Measurements from ENCODE around the gene TMEM123.
A peak's percentile ranks its signal among the peaks of the same experiment; 100 is the strongest.

TMEM123 gene

GRCh38 chr11:102419181-102419580, 33.4 kb downstream of the TMEM123 start:
- H3K4me3 ChIP-seq (ENCODE audit: insufficient read depth, low read depth, low read length, poor library complexity, severe bottlenecking): no peak overlapping the region
- H3K4me1 ChIP-seq (ENCODE audit: control insufficient read depth, insufficient read depth, low read length, poor library complexity, severe bottlenecking): peaks cover 50% of the 10 kb centered on the region
- H3K9me3 ChIP-seq (ENCODE audit: control insufficient read depth, low read length): peaks cover 3% of the 10 kb centered on the region
- H3K27me3 ChIP-seq (replicated peaks; ENCODE audit: control insufficient read depth, insufficient read depth, low read length, poor library complexity, severe bottlenecking): no peaks in the 10 kb centered on the region
- no peaks in the 10 kb centered on the region for H3K36me3 ChIP-seq (ENCODE audit: control insufficient read depth, insufficient read depth, low read length)
- no peak for DNase-seq
- no peak overlapping the region for H3K27ac ChIP-seq (ENCODE audit: insufficient read depth, low read length, poor library complexity, severe bottlenecking)

- H3K4me3 ChIP-seq (ENCODE audit: insufficient read depth, low read depth, low read length, poor library complexity, severe bottlenecking): peak overlapping the region; percentile 21
- H3K36me3 ChIP-seq (ENCODE audit: control insufficient read depth, insufficient read depth, low read length): no peaks in the 10 kb centered on the region
- peaks cover 3% of the 10 kb centered on the region for H3K9me3 ChIP-seq (ENCODE audit: control insufficient read depth, low read length)
- H3K27ac ChIP-seq (ENCODE audit: insufficient read depth, low read length, poor library complexity, severe bottlenecking): peak overlapping the region; percentile 57
- peaks cover 52% of the 10 kb centered on the region for H3K4me1 ChIP-seq (ENCODE audit: control insufficient read depth, insufficient read depth, low read length, poor library complexity, severe bottlenecking)
- no peaks in the 10 kb centered on the region for H3K27me3 ChIP-seq (replicated peaks; ENCODE audit: control insufficient read depth, insufficient read depth, low read length, poor library complexity, severe bottlenecking)
- no peak for DNase-seq
Measured at GRCh38 chr11:102416976-102417375, 35.6 kb downstream of the TMEM123 start.

- H3K4me1 ChIP-seq (ENCODE audit: control insufficient read depth, insufficient read depth, low read length, poor library complexity, severe bottlenecking): peaks cover 39% of the 10 kb centered on the region
- H3K27ac ChIP-seq (ENCODE audit: insufficient read depth, low read length, poor library complexity, severe bottlenecking): peak overlapping the region; percentile 39
- H3K9me3 ChIP-seq (ENCODE audit: control insufficient read depth, low read length): peaks cover 3% of the 10 kb centered on the region
- H3K36me3 ChIP-seq (ENCODE audit: control insufficient read depth, insufficient read depth, low read length): no peaks in the 10 kb centered on the region
- no peaks in the 10 kb centered on the region for H3K27me3 ChIP-seq (replicated peaks; ENCODE audit: control insufficient read depth, insufficient read depth, low read length, poor library complexity, severe bottlenecking)
- H3K4me3 ChIP-seq (ENCODE audit: insufficient read depth, low read depth, low read length, poor library complexity, severe bottlenecking): peak overlapping the region; percentile 5
- no peak for DNase-seq
Measured at GRCh38 chr11:102415304-102415916, 37.2 kb downstream of the TMEM123 start.

GRCh38 chr11:102414559-102414958, 38.0 kb downstream of the TMEM123 start:
- Histone ChIP-seq H3K27ac (ENCODE audit: insufficient read depth, low read length, poor library complexity, severe bottlenecking) (peak overlapping the region; percentile 39), H3K27me3 (replicated peaks; ENCODE audit: control insufficient read depth, insufficient read depth, low read length, poor library complexity, severe bottlenecking) (no peaks in the 10 kb centered on the region), H3K36me3 (ENCODE audit: control insufficient read depth, insufficient read depth, low read length) (no peaks in the 10 kb centered on the region), H3K4me1 (ENCODE audit: control insufficient read depth, insufficient read depth, low read length, poor library complexity, severe bottlenecking) (peaks cover 33% of the 10 kb centered on the region), H3K4me3 (ENCODE audit: insufficient read depth, low read depth, low read length, poor library complexity, severe bottlenecking) (peak overlapping the region; percentile 22), H3K9me3 (ENCODE audit: control insufficient read depth, low read length) (peaks cover 3% of the 10 kb centered on the region)
- DNase-seq: no peak

GRCh38 chr11:102413497-102413896, 39.1 kb downstream of the TMEM123 start:
- H3K27me3 ChIP-seq (replicated peaks; ENCODE audit: control insufficient read depth, insufficient read depth, low read length, poor library complexity, severe bottlenecking): no peaks in the 10 kb centered on the region
- DNase-seq: no peak
- peak overlapping the region; percentile 39 for H3K27ac ChIP-seq (ENCODE audit: insufficient read depth, low read length, poor library complexity, severe bottlenecking)
- peak overlapping the region; percentile 4 for H3K4me3 ChIP-seq (ENCODE audit: insufficient read depth, low read depth, low read length, poor library complexity, severe bottlenecking)
- H3K36me3 ChIP-seq (ENCODE audit: control insufficient read depth, insufficient read depth, low read length): no peaks in the 10 kb centered on the region
- peaks cover 3% of the 10 kb centered on the region for H3K9me3 ChIP-seq (ENCODE audit: control insufficient read depth, low read length)
- H3K4me1 ChIP-seq (ENCODE audit: control insufficient read depth, insufficient read depth, low read length, poor library complexity, severe bottlenecking): peaks cover 36% of the 10 kb centered on the region

- peaks cover 3% of the 10 kb centered on the region for H3K36me3 ChIP-seq (ENCODE audit: control insufficient read depth, insufficient read depth, low read length)
- DNase-seq: no peak
- no peaks in the 10 kb centered on the region for H3K27me3 ChIP-seq (replicated peaks; ENCODE audit: control insufficient read depth, insufficient read depth, low read length, poor library complexity, severe bottlenecking)
- H3K4me1 ChIP-seq (ENCODE audit: control insufficient read depth, insufficient read depth, low read length, poor library complexity, severe bottlenecking): peaks cover 38% of the 10 kb centered on the region
- peaks cover 3% of the 10 kb centered on the region for H3K9me3 ChIP-seq (ENCODE audit: control insufficient read depth, low read length)
- no peak overlapping the region for H3K27ac ChIP-seq (ENCODE audit: insufficient read depth, low read length, poor library complexity, severe bottlenecking)
- no peak overlapping the region for H3K4me3 ChIP-seq (ENCODE audit: insufficient read depth, low read depth, low read length, poor library complexity, severe bottlenecking)
Measured at GRCh38 chr11:102411142-102411541, 41.4 kb downstream of the TMEM123 start.

GRCh38 chr11:102410382-102410784, 42.2 kb downstream of the TMEM123 start:
- no peak overlapping the region for H3K4me3 ChIP-seq (ENCODE audit: insufficient read depth, low read depth, low read length, poor library complexity, severe bottlenecking)
- peaks cover 3% of the 10 kb centered on the region for H3K9me3 ChIP-seq (ENCODE audit: control insufficient read depth, low read length)
- peaks cover 38% of the 10 kb centered on the region for H3K4me1 ChIP-seq (ENCODE audit: control insufficient read depth, insufficient read depth, low read length, poor library complexity, severe bottlenecking)
- peaks cover 10% of the 10 kb centered on the region for H3K36me3 ChIP-seq (ENCODE audit: control insufficient read depth, insufficient read depth, low read length)
- DNase-seq: no peak
- no peak overlapping the region for H3K27ac ChIP-seq (ENCODE audit: insufficient read depth, low read length, poor library complexity, severe bottlenecking)
- no peaks in the 10 kb centered on the region for H3K27me3 ChIP-seq (replicated peaks; ENCODE audit: control insufficient read depth, insufficient read depth, low read length, poor library complexity, severe bottlenecking)

- no peak for DNase-seq
- H3K9me3 ChIP-seq (ENCODE audit: control insufficient read depth, low read length): no peaks in the 10 kb centered on the region
- no peak overlapping the region for H3K4me3 ChIP-seq (ENCODE audit: insufficient read depth, low read depth, low read length, poor library complexity, severe bottlenecking)
- peaks cover 25% of the 10 kb centered on the region for H3K4me1 ChIP-seq (ENCODE audit: control insufficient read depth, insufficient read depth, low read length, poor library complexity, severe bottlenecking)
- no peak overlapping the region for H3K27ac ChIP-seq (ENCODE audit: insufficient read depth, low read length, poor library complexity, severe bottlenecking)
- H3K27me3 ChIP-seq (replicated peaks; ENCODE audit: control insufficient read depth, insufficient read depth, low read length, poor library complexity, severe bottlenecking): no peaks in the 10 kb centered on the region
- peaks cover 13% of the 10 kb centered on the region for H3K36me3 ChIP-seq (ENCODE audit: control insufficient read depth, insufficient read depth, low read length)
Measured at GRCh38 chr11:102408339-102408738, 44.2 kb downstream of the TMEM123 start.

GRCh38 chr11:102407901-102408300, 44.7 kb downstream of the TMEM123 start:
- H3K4me1 ChIP-seq (ENCODE audit: control insufficient read depth, insufficient read depth, low read length, poor library complexity, severe bottlenecking): peaks cover 21% of the 10 kb centered on the region
- no peaks in the 10 kb centered on the region for H3K9me3 ChIP-seq (ENCODE audit: control insufficient read depth, low read length)
- no peak overlapping the region for H3K27ac ChIP-seq (ENCODE audit: insufficient read depth, low read length, poor library complexity, severe bottlenecking)
- DNase-seq: no peak
- H3K36me3 ChIP-seq (ENCODE audit: control insufficient read depth, insufficient read depth, low read length): peaks cover 17% of the 10 kb centered on the region
- no peak overlapping the region for H3K4me3 ChIP-seq (ENCODE audit: insufficient read depth, low read depth, low read length, poor library complexity, severe bottlenecking)
- H3K27me3 ChIP-seq (replicated peaks; ENCODE audit: control insufficient read depth, insufficient read depth, low read length, poor library complexity, severe bottlenecking): no peaks in the 10 kb centered on the region

- Histone ChIP-seq H3K4me1 (ENCODE audit: control insufficient read depth, insufficient read depth, low read length, poor library complexity, severe bottlenecking) (peaks cover 29% of the 10 kb centered on the region), H3K27me3 (replicated peaks; ENCODE audit: control insufficient read depth, insufficient read depth, low read length, poor library complexity, severe bottlenecking) (no peaks in the 10 kb centered on the region), H3K9me3 (ENCODE audit: control insufficient read depth, low read length) (no peaks in the 10 kb centered on the region), H3K27ac (ENCODE audit: insufficient read depth, low read length, poor library complexity, severe bottlenecking) (no peak overlapping the region), H3K4me3 (ENCODE audit: insufficient read depth, low read depth, low read length, poor library complexity, severe bottlenecking) (no peak overlapping the region), H3K36me3 (ENCODE audit: control insufficient read depth, insufficient read depth, low read length) (peaks cover 33% of the 10 kb centered on the region)
- no peak for DNase-seq
Measured at GRCh38 chr11:102406099-102406498, 46.5 kb downstream of the TMEM123 start.

All from effector memory CD4-positive, alpha-beta T cell (primary cell).